HG03025 (cell line): Measurements from ENCODE around the gene RIMS1.

Experiments
- ATAC-seq: cut with Tn5 transposase; IDR thresholded peaks from one replicate; pipeline ENCODE4 v1.9.1; 2021; ENCODE audit warnings: mild to moderate bottlenecking, moderate library complexity; ENCODE audit not compliant: unreplicated experiment, low FRiP score

The RIMS1 gene, protein sequence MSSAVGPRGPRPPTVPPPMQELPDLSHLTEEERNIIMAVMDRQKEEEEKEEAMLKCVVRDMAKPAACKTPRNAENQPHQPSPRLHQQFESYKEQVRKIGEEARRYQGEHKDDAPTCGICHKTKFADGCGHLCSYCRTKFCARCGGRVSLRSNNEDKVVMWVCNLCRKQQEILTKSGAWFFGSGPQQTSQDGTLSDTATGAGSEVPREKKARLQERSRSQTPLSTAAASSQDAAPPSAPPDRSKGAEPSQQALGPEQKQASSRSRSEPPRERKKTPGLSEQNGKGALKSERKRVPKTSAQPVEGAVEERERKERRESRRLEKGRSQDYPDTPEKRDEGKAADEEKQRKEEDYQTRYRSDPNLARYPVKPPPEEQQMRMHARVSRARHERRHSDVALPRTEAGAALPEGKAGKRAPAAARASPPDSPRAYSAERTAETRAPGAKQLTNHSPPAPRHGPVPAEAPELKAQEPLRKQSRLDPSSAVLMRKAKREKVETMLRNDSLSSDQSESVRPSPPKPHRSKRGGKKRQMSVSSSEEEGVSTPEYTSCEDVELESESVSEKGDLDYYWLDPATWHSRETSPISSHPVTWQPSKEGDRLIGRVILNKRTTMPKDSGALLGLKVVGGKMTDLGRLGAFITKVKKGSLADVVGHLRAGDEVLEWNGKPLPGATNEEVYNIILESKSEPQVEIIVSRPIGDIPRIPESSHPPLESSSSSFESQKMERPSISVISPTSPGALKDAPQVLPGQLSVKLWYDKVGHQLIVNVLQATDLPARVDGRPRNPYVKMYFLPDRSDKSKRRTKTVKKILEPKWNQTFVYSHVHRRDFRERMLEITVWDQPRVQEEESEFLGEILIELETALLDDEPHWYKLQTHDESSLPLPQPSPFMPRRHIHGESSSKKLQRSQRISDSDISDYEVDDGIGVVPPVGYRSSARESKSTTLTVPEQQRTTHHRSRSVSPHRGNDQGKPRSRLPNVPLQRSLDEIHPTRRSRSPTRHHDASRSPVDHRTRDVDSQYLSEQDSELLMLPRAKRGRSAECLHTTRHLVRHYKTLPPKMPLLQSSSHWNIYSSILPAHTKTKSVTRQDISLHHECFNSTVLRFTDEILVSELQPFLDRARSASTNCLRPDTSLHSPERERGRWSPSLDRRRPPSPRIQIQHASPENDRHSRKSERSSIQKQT (N-terminal part only)

DNA sequence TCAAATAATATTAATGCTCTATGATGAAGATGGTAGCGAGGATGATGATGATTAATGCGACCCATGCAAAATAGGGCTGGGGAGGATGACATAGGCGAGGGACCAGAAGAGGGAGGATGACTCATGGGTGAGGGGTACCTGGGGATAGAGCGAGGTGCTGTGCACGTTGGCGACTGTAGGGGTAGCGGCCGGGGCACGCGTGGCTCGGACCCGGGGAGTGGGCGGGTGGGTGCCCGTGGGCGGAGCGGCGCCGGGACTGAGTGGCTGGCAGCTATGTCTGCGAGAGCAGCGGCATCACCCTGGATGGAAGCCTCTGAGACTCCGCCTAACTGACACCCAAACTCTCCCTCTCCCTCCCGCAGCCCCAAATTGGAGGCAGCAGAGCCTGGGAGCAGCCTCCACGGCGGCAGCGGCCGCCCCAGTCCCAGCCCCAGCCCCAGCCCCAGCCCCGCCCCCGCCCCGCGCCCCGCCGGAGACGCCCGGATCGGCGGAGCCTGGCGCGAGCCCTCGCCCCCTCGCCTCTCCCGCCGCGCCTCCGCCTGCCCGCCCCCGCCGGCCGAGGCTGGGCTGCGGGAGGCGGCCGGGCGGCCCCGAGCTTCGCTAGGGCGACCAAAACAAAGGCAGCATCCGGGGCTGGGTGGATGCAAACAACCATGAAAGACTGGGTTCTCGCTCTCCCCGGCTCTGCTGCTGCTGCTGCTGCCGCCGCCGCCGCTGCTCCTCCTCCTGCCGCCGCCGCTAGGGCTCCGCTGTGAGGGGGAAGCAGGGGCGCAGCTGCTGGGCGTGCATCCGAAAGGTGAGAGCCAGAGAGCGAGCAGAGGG is at the start of gene RIMS1:
TSS of gene RIMS1 (plus strand) at position 367 of the 822 bp plus-strand sequence. CDS start 474 bp downstream, outside the sequence.
- peak; percentile 70 for ATAC-seq

DNA sequence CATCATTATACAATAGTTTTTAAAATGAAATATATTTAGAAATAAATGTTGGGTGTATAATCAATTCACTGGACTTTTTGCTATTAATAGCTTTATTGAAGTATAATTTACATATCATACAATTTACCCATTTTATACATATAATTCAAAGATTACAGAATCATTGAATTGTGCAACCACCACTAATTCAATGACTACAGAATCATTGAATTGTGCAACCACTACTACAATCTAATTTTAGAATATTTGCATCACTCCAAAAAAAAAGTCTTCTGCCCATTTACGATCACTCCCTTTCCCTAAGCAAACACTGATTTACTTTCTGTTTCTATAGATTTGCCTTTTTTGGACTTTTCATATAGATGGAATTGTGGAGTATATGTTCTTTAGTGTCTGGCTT is 35.1 kb upstream of the RIMS1 start:
- no peak for ATAC-seq

DNA sequence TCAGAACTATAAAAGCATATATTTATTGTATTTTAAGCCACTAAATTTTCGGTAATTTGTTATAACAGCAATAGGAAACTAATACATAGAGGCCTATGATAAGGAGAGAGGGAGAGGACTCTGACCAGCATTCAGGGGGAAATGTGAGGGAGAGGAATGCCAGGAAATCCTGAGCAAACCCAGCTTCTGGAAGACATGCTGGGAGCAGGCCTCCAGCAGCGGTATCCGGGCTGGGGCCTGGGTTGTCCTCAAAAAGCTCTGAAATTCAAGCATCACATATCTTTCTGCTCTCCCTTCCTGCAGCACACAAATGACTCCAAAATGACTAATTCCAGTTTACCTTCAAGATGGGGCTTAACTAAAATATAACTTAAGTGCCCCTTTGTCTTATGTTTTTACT is 33.4 kb upstream of the RIMS1 start:
- no peak for ATAC-seq

DNA sequence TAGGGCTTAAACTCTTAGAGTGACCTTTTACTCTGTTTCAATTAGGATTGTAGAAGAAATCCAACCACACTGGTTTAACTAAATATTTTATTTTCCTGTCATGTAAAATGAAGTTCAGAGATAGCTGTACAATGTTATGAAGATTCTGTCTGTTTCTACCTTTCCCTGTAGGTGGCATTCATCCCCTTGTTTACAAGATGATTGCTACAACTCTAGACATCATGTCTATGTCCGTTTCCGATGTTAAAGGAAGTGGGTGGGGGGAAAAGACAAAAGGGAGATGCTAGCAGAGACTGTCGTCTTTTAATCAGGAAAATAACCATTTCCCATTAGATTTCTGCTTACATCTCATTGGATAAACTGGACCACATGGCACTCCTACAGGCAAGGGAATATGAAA is 30.9 kb upstream of the RIMS1 start:
- no peak for ATAC-seq

DNA sequence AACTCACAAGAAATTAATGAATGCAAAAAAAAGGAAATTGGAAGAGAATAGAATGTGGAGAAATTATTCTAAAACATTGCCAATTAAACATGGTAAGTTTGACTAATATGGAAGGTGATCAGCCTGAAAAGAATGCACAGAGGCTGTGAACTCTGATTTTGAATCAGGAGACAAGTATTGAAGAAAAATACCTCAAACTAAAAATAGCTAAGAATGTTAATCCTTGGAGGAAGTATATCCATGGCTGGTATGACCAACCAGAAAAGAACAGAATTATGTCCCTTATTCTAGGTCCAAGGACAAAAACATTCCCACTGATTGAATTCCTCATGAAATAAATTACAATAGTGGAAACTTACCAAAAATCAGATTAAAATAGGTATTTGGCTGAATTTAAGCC is 7.3 kb upstream of the RIMS1 start:
- no peak for ATAC-seq

DNA sequence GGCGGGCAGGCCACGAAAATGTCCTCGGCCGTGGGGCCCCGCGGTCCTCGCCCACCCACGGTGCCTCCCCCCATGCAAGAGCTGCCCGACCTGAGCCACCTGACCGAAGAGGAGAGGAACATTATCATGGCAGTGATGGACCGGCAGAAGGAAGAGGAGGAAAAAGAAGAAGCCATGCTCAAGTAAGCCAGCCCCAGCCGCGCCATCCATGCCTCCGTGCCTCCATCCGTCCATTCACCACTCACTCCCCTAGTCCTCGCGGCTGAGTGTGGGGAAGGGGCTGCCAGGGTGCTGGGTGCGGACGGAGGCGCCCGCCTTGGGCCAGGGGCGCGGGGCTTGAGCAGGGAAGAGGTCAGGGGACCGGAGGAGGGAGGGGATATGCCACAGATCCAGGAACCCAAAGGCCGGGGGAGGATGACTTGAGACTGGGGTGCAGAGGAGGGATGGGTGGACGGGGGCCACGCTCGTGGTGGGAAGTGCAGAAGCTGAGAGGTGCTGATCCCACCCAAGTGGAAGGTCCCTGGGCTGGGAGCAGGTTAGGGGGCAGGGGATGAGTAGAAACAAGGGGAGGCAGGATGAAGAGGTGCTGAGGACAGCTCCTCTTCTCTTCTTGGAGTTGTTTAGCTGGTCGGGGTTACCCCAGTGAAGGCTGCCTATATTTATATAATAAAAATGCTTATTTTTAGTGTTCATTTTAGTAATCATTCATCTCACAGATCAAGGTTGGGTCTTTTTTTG is 825 bp downstream of the RIMS1 start:
- no peak for ATAC-seq

DNA sequence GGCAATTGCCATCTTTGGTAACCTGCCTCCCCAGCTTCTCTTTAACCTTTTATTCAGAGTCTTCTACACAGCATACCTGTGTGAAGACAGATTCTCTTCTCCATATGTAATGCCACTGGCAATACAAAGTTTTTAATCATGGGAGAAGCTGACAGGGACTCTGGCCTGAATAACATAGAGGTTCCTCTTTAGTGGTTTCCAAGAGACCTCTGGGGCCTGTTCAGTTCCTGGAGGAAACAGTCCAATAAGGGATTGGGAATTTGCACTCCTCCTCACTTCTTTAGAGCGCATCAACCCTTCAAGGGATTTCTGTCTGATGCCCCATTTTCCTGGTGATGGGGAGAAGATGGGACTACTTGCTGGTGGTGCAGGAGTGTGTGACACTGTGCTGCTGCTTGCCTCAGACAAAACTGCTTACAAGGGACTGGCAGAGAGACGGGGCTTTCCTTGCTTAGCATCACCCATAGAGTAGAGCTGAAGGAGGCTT is 1.4 kb downstream of the RIMS1 start:
- ATAC-seq, result no peak

DNA sequence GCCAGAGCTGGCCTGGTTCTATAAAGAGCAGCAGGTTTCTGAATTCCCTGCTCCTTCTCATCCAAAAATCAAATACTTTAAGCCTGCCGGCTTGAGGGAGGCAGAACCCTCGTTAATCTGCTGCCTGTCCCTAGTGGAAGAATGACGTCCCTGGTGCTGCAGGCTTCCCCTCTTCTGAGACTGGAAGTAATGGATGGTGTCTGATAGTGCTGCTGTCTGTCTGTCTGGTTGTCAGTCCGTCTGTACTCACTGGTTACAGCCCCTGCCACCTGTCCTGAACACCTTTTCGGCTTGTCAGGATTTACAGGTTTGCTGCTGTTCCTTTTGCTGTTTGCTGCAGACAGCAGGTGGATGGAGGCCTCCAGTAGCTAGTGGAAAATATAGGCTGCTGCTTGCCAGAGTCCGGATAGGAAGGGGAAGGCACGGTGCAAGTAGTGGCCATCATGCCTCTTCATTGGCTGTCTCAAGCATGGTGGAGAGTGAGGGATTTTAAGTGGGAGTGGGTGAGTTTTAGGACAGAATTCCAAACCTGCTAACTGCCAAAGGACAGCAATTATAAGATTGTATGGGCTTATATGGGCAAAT is 2.5 kb downstream of the RIMS1 start:
- ATAC-seq, result no peak

DNA sequence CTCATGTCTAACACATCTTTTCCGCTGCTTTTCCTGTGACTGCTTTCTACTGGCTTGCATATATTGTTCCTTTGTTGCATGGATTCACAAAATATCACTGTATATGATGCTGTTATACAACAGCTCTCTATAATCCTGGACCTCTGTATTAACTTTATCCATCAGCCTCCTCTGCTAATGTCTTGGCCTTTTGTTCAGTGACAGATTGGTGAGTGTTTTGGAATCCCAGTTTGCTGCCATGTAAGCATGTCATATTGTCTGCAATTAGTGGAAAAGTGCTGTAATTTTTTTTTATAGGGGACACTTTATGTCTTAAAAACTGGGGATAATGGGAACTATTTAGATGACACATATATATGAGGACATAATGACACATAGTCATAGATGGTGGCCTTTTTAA is 3.0 kb downstream of the RIMS1 start:
- no peak for ATAC-seq

DNA sequence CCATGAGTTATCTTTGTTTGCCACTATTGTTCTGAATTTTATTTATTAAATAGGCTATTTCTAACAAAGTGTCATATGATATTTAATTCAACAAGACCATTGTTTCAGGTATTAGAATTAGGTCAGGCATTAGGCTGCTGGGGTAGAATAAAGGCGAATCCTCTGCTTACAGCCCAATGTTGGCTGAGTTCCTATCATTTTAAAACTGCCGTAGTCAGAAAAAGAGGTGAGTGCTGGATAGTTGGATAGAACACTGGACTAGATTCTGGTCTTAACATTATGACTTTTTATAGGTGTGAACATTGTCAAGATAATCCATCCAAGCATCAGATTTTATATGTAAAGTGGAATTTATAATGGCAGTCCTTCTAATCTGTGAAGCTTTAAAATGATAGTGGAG is 6.3 kb downstream of the RIMS1 start:
- no peak for ATAC-seq

DNA sequence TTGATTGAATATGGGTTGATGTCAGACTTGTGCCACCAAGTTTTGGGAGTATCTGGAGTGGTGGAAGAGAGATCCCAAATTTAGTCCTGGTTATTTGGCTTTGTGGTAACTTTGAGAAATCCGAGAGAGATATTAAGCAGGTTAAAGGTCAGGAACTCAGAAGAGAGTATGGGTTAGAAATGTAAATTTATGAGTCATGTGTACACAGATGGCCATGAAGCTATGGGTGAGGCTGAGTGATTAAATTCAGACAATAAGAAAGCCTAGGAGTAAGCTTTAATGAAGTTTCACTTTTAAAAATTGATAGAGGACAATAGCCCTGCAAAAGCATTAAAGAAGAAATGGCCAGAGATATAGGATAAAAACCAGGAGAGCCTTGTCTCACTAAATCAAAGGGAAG is 14.3 kb downstream of the RIMS1 start:
- ATAC-seq, result no peak

DNA sequence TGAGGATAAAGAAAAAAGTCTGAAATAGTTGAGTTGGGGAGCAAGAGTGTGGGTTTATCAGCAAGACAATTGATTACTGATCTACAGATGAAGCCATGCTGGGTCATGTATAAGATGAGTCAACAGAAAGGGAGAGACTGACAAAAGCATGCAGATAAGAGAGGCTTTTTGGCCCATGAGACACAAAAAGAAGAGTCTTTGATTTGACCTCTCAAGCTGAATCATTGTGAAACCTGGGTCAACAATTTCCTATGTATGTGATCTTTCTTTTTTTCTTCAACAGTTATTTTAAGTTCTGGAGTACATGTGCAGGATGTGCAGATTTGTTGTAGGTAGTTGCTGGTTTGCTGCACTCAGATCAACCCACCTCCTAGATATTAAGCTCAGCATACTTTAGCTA is 15.9 kb downstream of the RIMS1 start:
- peak; percentile 73 for ATAC-seq

DNA sequence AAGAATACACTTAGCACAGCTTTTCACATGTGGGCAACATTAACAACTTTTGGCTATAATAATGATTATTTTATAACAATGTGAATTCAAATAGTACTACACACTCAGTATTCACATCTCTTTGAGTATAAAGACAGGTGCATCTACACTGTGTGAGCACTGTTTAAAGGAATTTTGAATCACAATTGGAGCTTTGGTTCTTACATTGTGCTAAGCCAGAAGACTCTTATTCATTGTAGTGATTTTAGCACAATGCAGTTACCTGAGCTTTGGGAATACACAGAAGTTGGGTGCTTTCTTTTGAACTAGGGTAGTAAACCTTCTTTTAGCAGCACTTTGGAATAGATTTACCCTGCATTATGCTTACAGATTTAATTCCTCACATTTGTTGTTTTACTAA is 20.5 kb downstream of the RIMS1 start:
- ATAC-seq, result no peak

DNA sequence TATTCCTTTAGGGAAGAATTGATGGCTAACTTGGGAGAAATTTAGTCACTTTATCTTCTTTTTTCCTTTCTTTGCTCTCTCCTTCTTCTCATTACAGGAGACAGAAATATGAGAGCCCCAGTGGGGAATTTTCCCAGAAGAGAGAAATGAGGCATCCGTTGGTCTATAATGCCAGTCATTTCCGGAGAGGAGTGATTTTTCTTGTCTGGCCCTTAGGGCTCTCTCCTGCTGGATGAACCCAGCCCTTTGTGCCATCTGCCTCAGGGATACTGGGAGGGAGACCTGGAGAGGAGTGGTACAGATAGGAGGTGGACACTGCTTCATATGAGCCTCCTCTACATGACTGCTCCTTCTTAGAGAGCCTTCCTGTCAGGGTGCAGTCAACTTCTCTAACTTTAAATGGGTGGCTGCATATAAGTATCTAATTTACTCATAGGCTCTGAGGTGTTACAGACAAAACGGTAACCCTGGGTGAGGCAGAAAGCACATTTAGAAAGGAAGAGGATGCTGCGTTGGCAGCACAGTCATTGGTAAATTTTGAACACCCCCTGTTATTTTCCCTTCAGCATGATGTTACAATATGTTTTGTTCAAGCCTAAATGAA is 21.9 kb downstream of the RIMS1 start:
- peak; percentile 77 for ATAC-seq

DNA sequence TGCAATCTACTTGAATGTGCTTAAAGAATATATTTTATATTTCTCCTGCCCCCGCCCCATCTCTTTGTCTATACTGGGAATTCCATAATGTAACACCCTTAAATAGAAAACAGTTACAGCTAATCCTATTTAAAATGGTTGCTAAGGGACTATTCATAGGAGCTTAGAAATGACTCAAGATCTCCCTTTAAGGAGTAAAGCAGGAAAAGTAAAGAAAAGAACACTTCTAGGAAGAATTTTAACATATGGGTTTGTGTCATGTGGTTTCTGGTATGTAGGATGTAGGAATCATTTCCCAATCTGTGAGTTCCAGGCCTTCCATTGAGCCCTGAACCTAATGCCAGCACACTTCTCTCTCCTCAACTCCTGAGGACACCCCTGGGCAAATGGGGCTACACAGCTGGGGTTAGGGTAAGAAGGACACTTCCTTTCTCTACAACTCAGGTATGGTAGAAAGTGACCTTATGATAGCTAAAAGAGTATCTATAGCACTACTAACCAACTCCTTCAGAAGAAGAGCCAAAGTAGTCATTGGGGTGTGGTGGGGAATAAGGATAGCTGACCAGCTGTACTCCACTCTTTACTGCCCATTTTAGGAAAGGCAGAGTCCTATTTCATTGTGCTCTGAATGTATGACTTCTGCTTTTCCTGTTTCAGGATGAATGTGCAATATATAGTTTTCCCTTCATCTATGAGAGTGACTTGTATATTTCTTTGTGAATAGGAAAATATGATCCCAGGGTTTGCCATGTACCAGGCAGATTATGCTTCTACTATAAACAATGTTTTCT is 27.3 kb downstream of the RIMS1 start:
- ATAC-seq, result no peak

DNA sequence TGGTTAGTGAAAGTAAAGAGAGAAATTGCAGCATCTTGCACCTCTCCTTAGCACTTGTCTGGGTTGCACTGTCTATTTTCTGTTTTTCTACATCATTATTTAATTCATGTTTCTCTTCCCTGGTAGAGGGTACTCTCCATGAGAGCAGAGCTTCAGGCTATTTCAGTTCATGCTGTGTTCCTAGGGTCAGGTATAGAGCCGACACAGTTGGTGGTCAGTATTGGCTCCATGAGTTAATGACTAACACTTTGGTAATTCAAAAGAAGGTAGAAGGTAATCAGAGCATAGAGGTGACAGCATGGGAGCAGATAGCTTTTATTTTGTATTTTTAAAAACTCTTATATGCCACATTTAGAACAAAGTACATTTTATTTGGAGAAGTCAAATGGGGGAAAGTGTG is 42.7 kb downstream of the RIMS1 start:
- no peak for ATAC-seq

DNA sequence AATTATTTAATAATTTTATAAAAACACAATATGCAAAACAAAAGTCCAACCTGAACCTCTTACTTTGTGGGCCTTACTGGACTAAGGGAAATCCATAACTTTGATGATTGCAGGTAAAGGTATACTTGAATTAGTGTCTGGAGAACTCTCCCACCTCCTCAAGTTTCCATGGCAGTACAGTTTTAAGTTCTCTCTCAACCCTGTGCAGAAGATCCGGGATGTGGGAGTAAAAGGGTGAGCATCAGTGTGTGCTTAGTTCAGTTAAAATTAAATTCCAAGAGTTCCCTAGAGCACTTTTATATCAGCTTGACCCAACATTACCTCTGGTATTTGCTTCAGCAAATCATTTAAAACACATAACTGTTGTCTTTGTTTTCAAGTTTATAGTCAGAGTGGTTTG is 47.5 kb downstream of the RIMS1 start:
- no peak for ATAC-seq

DNA sequence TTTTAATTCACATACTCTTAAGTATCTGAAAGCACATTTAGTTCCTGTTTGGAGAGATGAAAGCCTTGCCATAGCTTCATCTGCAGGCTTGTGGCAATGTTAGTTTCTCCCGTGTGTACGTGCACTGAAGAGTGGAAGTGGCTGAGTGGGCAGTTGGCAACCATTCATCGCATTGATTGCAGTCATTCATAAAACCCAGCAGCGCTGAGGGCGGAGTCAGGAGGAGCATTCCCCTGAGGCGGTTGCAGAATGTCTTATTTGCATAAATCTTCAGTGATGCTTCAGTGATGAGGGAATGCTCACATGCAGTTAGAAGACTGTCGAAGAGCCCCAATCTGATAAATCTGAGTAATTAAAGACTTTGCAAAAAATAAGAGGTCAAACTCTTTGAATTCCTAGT is 79.1 kb downstream of the RIMS1 start:
- ATAC-seq, result no peak
